Suprapubic skin (tissue), 3 donors: ENCODE results near the gene TRIM9.

Source experiments
- EP300 ChIP-seq: sonication (generic); formaldehyde crosslinking; IDR thresholded peaks from one replicate; pipeline ENCODE4 v1.6.1; 2017; ENCODE audit warnings: antibody characterized with exemption
- TF ChIP-seq, protein P1 (sequence below), 2 donors: fragments of 200-600 bp in 1 of 2; fragments of 450-650 bp in 1 of 2; sonication (generic) in 1 of 2; IDR thresholded peaks; one replicate each; pipeline ENCODE4 v1.5.1; 2016 to 2019; ENCODE audit warnings: antibody characterized with exemption in 2 of 2, mild to moderate bottlenecking in 1 of 2, moderate library complexity in 1 of 2

DNA sequence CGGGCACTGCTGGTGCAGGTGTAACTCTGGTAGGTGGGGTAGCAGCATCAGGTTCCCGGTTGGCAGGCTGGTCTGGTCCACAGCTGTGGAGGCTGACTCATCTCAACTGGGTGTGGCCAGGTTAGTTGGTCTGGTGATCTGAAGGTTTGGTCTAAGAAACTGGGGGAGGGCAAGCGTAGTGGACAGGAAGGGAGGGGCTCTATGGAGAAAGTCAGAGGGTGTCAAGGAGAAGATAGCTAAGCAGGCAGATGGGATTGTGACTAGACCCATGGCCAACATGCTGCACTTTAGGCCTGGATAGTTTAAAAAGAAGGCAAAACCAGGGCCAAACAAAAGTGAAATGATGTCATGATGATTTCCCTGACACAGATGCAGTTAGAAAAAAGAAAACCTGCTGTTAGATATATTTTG, 7.9 kb downstream of the TRIM9 start:
- TF ChIP-seq, protein P1, sequence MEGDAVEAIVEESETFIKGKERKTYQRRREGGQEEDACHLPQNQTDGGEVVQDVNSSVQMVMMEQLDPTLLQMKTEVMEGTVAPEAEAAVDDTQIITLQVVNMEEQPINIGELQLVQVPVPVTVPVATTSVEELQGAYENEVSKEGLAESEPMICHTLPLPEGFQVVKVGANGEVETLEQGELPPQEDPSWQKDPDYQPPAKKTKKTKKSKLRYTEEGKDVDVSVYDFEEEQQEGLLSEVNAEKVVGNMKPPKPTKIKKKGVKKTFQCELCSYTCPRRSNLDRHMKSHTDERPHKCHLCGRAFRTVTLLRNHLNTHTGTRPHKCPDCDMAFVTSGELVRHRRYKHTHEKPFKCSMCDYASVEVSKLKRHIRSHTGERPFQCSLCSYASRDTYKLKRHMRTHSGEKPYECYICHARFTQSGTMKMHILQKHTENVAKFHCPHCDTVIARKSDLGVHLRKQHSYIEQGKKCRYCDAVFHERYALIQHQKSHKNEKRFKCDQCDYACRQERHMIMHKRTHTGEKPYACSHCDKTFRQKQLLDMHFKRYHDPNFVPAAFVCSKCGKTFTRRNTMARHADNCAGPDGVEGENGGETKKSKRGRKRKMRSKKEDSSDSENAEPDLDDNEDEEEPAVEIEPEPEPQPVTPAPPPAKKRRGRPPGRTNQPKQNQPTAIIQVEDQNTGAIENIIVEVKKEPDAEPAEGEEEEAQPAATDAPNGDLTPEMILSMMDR (IDR thresholded peaks at IDR 0.05), result no peak
- no peak for TF ChIP-seq EP300
